Stimulated activated CD8-positive, alpha-beta memory T cell treated with anti-CD3 and anti-CD28 coated beads, Interleukin-2, amount 100 ng/mL, for 48 hours (primary cell): ENCODE measurements around the gene FNBP1.
"Not testable (repeated sequence)": the region's sequence is repeated elsewhere in the genome, so short reads cannot be mapped to it uniquely, and the experiment has no call there.

ENCODE experiments used
- DNase-seq, 2 donors: peaks; one replicate each; pipeline ENCODE4 v3.0.0-alpha.2; 2020; ENCODE audit warnings: low read depth in 2 of 2

The FNBP1 gene

GRCh38 chr9:129991139-129991538 lies 51.9 kb downstream of the FNBP1 start:
- DNase-seq, result not testable (repeated sequence)

DNA sequence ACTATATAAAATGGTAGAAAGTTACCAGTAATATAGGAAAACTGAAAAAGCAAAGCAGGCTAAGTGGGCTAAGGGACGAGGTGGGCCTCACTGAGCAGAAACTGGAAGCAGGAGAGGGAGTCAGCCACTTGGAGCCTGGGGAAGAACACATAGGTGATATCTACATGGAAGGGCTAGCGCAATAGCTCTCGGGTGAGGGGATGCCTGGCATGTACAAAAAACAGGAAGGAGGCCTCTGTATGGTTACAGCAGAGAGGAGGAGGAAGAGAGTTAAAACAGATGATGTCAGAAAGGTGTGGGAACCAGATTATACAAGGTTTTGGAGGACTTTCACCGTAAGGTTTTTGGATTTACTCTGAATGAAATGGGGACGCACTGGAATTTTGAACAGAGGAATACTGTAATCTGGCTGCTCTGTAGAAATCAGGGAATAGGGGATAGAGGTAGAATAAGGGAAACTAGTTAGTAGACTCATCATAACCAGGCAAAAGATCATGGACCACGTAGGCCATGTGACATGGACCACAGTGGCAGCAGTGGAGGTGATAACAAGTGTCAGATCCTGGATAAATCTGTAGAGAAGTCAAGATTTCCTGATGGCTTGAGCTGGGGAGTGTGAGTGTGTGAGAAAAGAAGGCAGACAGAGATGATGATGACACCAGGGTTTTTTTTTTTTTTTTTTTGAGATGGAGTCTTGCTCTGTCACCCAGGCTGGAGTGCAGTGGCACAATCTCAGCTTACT lies 52.5 kb downstream of the FNBP1 start:
- no peak for DNase-seq

- DNase-seq, result no peak
Measured at GRCh38 chr9:129989740-129990139, 53.2 kb downstream of the FNBP1 start.

GRCh38 chr9:129989362-129989708 lies 53.7 kb downstream of the FNBP1 start:
- DNase-seq, result no peak

DNA sequence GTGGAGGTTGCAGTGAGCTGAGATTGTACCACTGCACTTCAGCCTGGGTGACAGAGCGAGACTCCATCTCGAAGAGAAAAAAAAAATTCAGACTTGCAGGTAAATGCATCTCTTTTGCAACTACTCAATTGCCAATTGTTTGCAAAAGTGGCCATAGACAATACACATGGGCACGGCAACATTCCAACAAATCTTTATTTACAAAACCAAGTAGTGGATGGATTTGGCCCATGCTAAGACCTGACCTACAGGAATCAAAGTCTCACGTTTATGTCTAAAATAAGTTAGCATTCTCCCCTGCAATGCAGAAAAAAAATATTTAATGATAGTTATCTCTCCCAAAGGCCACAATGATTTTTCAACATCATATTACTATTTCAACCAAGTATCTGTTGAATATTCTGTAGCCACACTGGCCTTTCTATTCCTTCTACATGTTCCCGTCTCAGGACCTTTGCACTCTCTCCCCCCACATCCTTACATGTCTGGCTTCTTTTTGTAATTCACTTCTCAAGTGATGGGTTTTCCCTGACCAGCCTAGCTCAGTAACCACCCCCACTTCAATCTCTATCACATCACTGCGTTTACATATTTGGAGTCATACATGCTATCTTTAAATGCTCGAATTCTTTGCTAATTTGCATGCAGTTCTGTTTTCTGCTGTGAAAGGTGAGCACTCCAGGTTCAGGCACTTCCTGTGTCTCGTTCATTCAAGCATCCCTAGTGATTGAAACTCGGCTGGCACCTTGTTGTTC lies 54.2 kb downstream of the FNBP1 start:
- DNase-seq, result no peak

GRCh38 chr9:129987941-129988340 lies 55.0 kb downstream of the FNBP1 start:
- no peak for DNase-seq

- DNase-seq, result no peak
Measured at GRCh38 chr9:129987047-129987446, 55.9 kb downstream of the FNBP1 start.

- DNase-seq, result not testable (repeated sequence)
Measured at GRCh38 chr9:129984589-129984988, 58.4 kb downstream of the FNBP1 start.

GRCh38 chr9:129983891-129984290 lies 59.1 kb downstream of the FNBP1 start:
- DNase-seq, result no peak

GRCh38 chr9:129981180-129981907 lies 61.6 kb downstream of the FNBP1 start:
- no peak for DNase-seq

- not testable (repeated sequence) for DNase-seq
Measured at GRCh38 chr9:129980224-129980623, 62.8 kb downstream of the FNBP1 start.

DNA sequence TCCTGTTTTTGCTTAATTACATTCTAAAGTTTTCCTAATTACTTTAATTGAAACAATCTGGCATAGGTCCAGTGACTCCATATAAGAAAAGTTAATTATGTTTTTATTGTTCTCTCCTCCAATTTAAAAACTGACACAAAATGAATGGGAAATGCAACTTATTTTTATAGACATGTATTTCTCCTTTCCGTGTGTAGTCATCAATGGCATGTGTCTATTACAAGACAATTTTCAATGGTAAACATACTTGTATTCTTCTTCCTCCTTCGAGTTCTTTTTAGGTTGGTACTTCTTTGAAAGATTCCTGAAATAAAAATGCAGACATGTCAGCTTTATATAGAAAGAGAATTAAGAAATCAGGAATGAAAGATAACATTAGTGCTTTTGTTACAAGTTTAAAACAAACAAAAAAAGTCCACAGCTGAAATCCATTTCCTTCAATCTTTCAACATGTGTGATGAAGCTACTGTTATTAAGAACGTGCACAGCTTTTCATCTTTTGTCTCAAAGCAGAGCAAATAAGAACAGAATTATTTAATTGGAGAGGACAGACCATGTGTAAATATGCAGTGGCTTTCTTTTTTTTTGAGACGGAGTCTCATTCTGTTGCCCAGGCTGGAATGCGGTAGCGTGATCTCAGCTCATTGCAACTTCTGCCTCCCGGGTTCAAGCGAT lies 63.8 kb downstream of the FNBP1 start:
- DNase-seq, result no peak

DNA sequence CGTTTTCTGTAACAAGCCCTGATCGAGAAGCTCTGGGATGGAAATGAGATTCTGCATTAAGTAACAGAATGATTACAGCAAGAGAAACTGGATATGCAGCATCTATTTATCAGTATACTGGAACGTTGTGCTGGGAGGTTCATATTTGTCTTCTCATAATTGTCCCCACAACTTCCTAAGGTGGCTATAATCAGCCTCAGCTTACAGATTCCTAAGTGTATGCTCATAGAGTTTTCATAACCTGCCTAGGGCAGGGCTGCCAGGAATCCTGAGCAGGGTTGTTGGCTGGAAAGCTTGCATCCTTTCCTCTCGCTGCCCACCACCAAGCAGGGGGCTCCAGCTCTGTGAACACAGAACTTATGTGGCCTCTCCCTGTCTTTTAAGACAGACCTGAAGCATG lies 70.2 kb downstream of the FNBP1 start:
- DNase-seq, result no peak

DNA sequence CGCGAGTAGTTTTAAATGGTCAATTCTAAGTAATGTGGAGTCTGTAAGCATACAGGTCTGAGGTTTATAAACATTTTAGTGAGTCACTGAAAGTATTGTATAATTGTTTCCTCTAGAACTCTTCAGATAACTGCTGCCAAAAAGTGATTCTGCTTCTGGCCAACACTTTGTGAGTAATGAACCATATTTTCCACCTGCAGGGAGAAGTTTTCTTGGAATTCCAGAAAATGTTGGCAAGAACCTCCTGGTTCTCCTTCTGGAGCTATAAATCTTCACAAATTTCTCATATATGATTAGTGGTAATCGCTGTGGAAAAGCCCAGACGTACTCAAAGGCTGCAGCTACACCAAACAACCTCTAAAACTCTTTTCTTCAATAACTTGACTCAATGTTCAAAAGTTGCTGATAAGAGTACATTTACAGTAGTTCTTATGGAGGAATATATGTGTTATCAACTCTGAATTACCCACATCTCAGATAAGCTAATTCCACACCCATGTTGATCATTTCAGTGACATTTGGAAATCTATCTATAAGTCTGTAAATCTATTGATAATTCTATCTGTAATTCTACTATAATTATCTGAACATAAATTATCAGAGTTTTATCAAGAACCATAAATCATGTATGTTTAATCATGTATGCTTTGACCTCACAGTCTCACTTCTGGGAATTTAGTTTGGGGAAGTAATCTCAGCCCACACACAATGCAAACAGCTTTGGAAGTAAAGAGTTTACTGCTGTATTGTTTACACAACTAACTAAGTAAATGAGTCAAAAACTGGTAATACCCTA lies 74.1 kb downstream of the FNBP1 start:
- DNase-seq, result no peak

- DNase-seq, result no peak
Measured at GRCh38 chr9:129964901-129965734, 77.9 kb downstream of the FNBP1 start.

GRCh38 chr9:129962889-129963703 lies 79.9 kb downstream of the FNBP1 start:
- peak; percentile 30 to 57 for DNase-seq

- DNase-seq, result no peak
Measured at GRCh38 chr9:129962451-129962864, 80.5 kb downstream of the FNBP1 start.

GRCh38 chr9:129958796-129959195 lies 84.2 kb downstream of the FNBP1 start:
- DNase-seq, result no peak

GRCh38 chr9:129954868-129955550 lies 88.0 kb downstream of the FNBP1 start:
- DNase-seq, result no peak
